ENCODE data around the gene UCP3.

DNA sequence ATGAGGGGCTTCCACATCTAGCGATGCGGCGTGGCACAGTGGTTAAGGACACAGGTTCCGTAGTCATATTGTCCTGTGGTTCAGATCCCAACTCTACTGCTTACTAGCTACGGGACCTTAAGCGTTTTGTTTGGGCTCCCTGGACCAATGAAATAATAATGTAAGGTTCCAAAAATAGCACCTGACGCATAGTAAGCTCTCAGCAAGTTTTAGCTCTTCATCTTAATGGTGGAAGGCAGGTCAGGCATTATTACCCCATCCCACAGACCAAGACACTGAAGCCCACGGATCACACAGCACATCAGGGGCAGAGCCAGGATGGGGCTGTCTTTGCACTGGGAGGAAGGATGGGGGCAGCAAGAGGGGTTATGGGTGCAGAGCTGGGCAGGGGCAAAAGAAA, 45.0 kb downstream of the UCP3 start:
- TF ChIP-seq NFYB (IDR thresholded peaks at IDR 0.05; ENCODE audit: insufficient read depth, low read depth, low read length) (no peak), NR2C1 (IDR thresholded peaks at IDR 0.05) (no peak), CEBPB (IDR thresholded peaks at IDR 0.05; ENCODE audit: borderline replicate concordance in 1 of 2, low read depth in 2 of 2, low read length in 2 of 2) (no peak), POLR2A (IDR thresholded peaks at IDR 0.05; ENCODE audit: low read depth, low read length) (no peak), STAT3 (IDR thresholded peaks at IDR 0.05; ENCODE audit: low read depth, low read length) (no peak), PAX8 (IDR thresholded peaks at IDR 0.05) (no peak)
- TF ChIP-seq, protein P1, sequence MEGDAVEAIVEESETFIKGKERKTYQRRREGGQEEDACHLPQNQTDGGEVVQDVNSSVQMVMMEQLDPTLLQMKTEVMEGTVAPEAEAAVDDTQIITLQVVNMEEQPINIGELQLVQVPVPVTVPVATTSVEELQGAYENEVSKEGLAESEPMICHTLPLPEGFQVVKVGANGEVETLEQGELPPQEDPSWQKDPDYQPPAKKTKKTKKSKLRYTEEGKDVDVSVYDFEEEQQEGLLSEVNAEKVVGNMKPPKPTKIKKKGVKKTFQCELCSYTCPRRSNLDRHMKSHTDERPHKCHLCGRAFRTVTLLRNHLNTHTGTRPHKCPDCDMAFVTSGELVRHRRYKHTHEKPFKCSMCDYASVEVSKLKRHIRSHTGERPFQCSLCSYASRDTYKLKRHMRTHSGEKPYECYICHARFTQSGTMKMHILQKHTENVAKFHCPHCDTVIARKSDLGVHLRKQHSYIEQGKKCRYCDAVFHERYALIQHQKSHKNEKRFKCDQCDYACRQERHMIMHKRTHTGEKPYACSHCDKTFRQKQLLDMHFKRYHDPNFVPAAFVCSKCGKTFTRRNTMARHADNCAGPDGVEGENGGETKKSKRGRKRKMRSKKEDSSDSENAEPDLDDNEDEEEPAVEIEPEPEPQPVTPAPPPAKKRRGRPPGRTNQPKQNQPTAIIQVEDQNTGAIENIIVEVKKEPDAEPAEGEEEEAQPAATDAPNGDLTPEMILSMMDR (IDR thresholded peaks at IDR 0.05 in 2 of 3, conservative IDR thresholded peaks at IDR 0.05 in 1 of 3; ENCODE audit: control insufficient read depth in 2 of 3, extremely low read depth in 1 of 3, insufficient read depth in 1 of 3, low read depth in 3 of 3, low read length in 3 of 3): no peak
- TF ChIP-seq, protein P2, sequence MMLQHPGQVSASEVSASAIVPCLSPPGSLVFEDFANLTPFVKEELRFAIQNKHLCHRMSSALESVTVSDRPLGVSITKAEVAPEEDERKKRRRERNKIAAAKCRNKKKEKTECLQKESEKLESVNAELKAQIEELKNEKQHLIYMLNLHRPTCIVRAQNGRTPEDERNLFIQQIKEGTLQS (IDR thresholded peaks at IDR 0.05; ENCODE audit: borderline replicate concordance, extremely low read depth, low read depth, low read length): no peak

Measured in GM12878 (cell line).